GM18505 (cell line): ENCODE measurements around the gene PBX3.

Source experiments
- ATAC-seq: cut with Tn5 transposase; IDR thresholded peaks from one replicate; pipeline ENCODE4 v1.9.1; 2021; ENCODE audit not compliant: unreplicated experiment
- POLR2A ChIP-seq: IDR thresholded peaks from 4 replicates; pipeline ENCODE4 v1.6.1; 2011; ENCODE audit warnings: borderline replicate concordance; ENCODE audit not compliant: insufficient read depth, insufficient read length; ENCODE audit errors: extremely low read depth

PBX3 gene

DNA sequence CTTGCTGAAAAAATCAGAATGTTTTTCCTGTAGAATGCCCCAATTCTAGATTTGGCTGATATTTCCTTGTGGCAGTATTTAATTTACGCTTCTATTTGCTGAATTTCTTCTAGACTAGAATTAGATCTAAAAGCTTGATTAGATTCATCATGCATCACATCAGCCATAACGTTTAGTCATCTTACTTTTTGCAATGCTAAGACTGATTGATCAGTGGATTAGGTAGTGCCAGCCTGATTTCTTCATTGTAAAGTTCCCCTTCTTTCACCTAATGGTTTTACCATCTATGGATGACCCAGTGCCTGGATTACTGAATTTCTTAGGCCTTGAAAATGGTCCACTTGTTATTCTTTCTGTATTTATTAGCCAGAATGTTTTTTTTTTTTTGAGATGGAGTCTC, 83.9 kb downstream of the PBX3 start:
- no peak for ATAC-seq
- no peak for TF ChIP-seq POLR2A

DNA sequence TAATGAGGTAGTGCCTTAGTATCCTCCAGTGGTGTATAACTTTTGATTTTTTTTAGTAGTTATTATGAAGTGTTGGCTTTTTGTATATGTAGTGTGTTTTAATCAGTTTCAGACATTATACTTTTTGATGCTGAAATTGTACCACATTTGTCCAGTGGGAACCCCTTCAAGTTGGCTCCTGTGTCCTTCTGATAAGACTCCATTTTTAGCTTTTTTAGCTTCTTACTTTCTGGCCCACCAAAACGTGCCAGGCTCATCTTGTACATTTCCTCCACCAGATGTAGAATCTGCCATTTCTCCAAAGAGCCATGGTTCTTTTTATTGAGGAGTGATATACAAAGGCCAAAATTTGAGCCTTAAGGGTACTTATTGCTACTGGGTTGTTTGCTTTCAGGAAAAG, 84.4 kb downstream of the PBX3 start:
- TF ChIP-seq POLR2A, result no peak

GRCh38 chr9:125835655-125836054, 88.5 kb downstream of the PBX3 start:
- no peak for ATAC-seq
- no peak for TF ChIP-seq POLR2A

More for the DNA sequence above, 84.4 kb downstream of the PBX3 start:
- ATAC-seq, result no peak

DNA sequence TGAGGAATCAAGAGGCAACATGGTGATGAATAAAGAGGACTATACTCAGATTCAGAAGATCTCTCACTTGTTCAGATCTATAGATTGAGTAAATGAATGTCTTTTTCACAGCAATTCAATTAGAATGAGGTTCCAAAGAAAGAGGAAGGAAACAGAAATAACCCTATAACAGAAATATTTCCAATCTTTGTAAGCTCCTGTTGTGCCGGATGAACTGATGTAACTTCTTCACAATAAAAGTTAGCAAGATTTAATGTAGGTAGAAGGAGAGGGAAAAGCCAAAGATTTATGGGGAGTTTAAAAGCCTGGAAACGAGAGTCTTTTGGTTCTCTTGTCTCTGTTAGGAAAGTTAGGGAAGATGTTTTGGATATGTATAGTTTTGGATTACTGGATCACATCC, 92.1 kb downstream of the PBX3 start:
- no peak for TF ChIP-seq POLR2A
- no peak for ATAC-seq

GRCh38 chr9:125841444-125841843, 94.3 kb downstream of the PBX3 start:
- ATAC-seq, result no peak
- no peak for TF ChIP-seq POLR2A

- ATAC-seq, result no peak
- TF ChIP-seq POLR2A, result no peak
Observed at GRCh38 chr9:125842242-125842641, 95.1 kb downstream of the PBX3 start.

DNA sequence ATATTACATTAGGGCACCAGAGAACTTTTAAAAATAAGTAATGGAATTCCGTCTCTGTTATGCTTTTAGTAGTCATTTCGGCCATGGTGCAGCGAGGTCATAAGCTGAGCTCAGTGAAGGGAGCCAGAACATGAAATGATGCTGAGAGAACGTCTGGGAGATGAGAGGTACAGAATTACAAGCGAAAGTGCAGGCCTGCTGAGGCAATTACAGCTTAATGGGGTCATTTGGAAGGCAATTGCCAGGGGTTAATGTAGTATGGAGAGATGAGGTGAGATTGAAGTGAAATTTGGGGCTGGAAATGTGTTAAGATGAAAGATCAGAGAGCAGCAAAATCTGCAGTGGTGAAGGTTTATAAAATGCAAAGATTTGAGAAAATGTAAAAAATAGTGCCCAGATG, 96.5 kb downstream of the PBX3 start:
- ATAC-seq, result no peak

DNA sequence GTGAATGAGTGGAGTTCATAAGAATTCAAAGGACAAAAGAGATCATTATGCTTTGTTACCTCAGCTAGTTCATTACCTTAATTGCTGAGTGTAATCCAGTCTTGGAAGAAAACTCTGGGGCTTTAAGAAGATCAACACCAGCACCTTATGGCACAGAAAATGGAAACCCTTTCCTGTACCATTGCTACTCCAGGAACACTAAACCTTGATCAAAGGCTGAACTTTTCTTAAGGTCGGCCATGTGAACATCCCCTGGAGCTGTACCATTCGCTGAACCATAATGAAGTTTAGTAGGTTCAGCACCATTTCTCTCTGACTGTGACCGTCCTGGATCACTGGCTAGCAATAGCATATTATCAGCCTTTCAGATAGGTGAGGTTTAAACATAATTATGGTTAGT, 97.4 kb downstream of the PBX3 start:
- ATAC-seq, result no peak
- TF ChIP-seq POLR2A, result no peak

More for the DNA sequence above, 96.5 kb downstream of the PBX3 start:
- no peak for TF ChIP-seq POLR2A

- ATAC-seq, result no peak
- no peak for TF ChIP-seq POLR2A
Observed at GRCh38 chr9:125845271-125845808, 98.2 kb downstream of the PBX3 start.

- ATAC-seq, result no peak
- TF ChIP-seq POLR2A, result no peak
Observed at GRCh38 chr9:125847735-125848134, 100.6 kb downstream of the PBX3 start.

DNA sequence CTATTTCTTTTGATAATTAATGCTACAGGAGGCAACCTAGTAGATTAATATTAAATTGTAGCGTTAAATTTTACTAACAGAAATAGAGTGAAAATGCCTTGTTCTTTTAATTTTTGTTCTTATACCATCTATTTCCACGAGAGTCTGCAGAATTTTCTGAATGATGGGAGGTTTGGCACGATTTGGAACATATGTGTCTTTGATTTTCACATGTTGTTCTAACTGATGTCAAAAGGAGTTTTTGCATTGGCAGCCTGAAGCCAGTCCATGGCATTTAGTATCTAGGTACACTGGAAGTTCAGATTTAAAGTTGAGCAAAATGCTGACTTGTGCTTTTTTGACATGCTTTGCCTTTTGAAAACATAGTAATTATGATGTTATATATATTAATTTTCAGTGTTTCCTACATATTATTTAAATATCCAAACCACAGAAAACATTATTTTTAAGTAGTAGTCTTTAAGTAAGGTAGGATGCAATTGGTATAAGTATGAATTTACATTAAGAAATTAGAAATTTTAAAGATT, 103.0 kb downstream of the PBX3 start:
- no peak for ATAC-seq

DNA sequence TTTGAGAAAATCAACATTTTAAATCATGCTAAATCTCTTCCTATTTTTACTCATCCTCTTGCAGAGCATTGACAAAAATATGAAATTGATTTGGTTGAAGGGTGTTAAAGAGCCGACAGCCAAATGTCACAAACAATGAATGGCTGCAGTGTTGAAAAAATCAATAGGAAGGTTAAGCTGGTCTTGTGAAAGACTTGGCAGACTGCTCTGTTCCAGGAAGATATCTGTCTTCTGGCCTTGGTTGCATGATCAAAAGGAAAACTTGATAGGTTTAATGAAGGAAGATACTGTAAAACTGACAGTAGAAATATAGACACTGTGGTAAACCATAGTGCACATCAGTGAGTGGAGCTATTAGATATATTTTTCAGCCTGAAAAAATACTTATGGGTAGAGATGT, 103.6 kb downstream of the PBX3 start:
- no peak for TF ChIP-seq POLR2A
- ATAC-seq, result no peak

More for the DNA sequence above, 103.0 kb downstream of the PBX3 start:
- no peak for TF ChIP-seq POLR2A

DNA sequence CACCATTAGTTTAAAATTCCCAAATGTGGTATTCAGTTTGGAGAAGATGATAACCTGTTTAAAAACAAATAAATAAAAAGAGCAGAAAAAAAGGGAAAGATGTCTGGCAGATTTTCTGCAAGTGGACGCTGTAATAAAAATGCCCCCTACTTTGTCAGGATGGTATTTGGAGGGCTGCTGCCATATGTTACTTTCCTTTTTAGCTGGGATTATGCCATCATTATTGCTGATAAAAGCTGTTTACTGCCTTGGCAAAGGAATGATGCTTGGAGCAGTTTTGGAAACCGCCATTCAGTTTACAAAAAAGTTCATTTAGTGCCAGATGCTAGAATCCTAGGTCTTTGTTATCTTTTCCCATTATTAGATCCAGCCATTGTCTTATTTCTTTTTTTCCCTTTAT, 104.8 kb downstream of the PBX3 start:
- TF ChIP-seq POLR2A, result no peak
- no peak for ATAC-seq

- TF ChIP-seq POLR2A, result no peak
Observed at GRCh38 chr9:125852386-125852785, 105.2 kb downstream of the PBX3 start.

More at GRCh38 chr9:125852386-125852785, 105.2 kb downstream of the PBX3 start:
- ATAC-seq, result no peak
